HG03159 (cell line): ENCODE data around the gene LILRA5.
"Not testable (repeated sequence)": the region's sequence is repeated elsewhere in the genome, so short reads cannot be mapped to it uniquely, and the experiment has no call there.

ENCODE experiments used
- ATAC-seq: cut with Tn5 transposase; IDR thresholded peaks from one replicate; pipeline ENCODE4 v1.9.1; 2021; ENCODE audit warnings: mild to moderate bottlenecking, moderate library complexity; ENCODE audit not compliant: unreplicated experiment

The LILRA5 gene

DNA sequence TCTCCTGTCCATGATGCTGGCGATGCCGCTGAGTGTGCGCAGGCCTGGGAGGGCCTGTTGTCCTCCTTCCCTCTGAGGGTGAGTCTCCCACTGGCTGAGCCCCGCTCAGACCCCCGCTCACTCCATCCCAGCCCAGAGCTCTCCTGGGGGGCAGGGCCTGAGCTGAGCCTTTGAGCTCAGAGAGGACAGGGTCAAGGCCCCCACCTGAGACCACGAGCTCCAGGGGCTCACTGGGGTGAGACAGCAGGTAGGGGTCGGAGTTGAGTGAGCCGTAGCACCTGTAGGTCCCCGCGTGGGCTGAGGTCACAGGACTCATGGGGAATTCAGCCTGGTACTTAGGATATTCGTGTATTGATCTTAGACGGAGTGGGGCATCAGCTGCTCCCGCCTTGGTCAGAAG lies 34.9 kb downstream of the LILRA5 start:
- not testable (repeated sequence) for ATAC-seq

DNA sequence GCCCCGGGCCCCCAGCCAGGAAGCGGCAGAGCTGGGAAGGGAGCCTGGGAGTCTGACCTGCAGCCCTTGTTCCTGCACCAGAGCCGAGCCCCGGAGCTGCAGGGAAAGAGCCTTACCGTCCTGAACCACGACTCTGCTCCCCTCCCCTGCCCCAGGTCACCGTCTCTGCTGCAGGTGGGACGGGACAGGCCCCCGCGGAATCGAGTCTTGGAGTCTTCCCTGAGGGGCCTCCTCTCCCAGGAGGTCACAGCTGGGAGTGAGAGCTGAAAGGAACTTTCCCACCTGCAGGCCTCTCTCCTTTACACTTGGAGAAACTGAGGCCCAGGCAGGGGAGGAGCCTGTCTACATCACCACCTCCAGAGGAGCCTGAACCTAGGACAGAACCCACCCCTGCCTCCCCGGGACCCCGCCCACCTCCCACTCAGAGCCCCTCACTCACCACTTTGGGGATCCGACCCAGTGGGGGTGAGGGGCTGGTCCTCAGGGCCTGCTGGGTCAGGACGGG lies 35.8 kb downstream of the LILRA5 start:
- ATAC-seq: not testable (repeated sequence)

DNA sequence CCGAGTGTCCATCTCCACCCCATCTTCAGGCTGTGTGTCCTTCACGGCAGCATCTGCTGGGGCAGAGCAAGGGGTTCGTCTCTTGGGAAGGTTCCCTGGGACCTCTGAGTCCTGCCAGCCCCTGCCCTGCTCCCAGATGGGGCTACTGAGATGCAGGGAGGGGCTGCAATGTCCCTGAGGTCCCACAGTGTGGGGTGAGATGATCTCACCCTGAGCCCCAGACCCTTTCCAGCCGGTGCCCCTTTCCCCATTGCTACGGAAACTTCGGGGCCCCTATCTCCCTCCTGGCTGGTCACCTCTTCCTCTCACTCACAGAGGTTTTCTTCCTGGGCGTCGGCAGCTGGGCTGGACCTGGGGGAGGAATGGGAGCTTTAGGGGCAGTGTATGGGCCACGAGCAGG lies 37.0 kb downstream of the LILRA5 start:
- no peak for ATAC-seq

DNA sequence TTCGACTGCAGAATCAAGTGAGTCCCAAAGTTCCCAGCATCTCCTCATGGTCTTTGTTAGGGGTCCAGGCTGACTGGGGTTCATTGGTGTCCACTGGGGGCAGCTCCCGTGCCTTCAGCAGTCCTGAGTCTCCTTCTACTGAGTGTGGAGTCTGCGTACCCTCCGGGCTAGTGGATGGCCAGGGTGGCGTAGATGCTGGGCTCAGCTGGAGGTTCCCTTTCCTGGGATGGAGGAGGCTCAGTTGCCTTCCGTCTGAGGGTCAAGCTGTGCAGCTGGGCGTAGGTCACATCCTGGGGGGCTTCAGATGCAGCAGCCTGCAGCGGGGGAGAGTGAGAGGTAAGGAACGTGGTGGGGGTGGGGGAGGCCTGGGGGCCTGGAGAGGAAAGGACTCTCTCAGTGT lies 38.5 kb downstream of the LILRA5 start:
- not testable (repeated sequence) for ATAC-seq

DNA sequence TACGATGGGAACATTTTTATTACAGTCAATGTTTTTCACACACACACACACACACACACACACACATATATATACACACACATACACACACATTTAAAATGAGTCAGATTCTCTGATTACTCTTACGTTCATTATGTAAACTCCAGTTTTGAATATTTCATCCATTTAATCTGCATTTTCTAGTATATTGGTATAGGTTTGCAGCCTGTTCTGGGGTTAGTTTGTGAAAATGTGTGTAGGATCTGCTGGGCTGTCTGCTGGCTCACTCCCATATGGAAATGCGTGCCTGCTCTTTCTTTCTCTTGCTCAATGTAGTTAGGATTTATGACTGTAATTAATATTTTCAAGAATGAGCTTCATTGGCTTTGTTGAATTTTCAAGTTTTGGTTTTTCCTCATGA lies 39.1 kb downstream of the LILRA5 start:
- ATAC-seq: no peak

DNA sequence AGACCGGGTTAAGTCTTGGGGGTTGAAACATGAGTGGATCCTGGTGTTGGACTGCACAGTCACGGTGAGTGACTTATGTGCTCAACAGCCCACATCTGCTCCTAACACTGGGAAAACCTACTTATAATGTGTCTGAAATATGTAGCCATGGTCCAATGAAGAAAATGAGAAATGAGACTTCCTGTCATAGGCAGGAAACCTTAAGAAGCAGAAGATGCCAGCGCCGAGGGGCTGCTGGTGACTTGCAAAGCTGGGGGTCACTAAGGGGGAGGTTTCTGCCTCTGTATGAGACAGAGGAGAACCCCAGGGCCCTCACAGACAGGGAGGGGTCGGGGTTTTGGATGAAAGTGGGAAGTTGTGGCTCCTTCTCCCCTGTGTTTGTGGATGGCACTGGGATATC lies 40.8 kb downstream of the LILRA5 start:
- ATAC-seq: not testable (repeated sequence)

DNA sequence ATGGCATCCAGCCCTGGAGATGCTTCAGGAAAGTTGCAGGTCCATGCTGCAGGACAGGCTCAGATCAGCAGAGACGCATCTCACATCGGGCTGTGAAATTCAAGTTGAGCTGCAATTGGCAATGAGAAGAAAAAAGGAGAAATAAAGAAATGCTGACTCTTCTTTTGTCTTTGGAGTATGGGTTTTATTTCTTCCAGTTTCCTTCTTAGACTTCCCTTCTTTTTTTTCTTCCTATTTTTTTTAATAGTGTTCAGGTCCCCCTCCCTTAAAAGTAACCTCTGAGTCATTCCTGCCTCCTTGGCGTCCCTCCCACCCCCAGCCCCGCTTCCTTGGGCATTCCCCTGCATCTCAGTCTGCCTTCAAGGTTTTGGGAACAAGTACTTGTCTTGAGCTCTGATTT lies 41.4 kb downstream of the LILRA5 start:
- ATAC-seq: not testable (repeated sequence)

DNA sequence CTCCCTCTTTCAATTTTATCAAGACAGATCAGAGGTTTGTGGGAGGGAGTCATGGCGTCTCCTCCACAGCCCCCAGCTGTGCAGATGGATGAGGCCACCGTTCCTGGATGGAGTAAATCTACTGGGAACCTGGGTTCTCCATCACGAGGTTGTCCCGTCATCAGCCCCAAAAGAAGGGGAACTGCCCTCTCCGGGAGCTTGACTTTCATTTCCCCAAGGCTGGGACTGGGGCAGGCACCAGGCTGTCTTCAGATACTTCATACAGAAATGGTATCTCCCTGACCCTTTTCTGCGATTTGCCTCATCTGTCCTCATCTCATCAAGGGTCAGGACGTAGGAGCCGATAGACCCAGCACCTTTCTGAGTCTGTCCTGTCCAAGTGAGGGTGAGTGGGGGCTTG lies 41.9 kb downstream of the LILRA5 start:
- no peak for ATAC-seq

DNA sequence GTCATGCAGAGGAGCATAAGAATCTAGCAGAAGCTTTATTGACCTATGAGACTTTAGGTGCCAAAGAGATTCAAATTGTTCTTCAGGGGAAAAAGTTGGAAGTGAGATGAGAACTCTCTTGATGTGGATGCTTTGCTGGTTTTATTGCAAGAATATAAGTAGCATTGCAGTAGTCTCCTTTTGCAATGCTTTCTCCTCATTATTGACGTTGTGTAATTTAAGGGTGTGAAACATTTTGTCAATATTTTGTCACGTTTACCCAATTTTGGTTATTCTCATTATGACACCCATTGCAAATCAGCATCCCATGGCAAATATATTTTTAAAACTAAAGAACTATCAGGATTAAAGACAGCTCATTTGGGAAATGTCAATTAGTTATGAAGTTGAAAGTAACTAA lies 44.0 kb downstream of the LILRA5 start:
- no peak for ATAC-seq

DNA sequence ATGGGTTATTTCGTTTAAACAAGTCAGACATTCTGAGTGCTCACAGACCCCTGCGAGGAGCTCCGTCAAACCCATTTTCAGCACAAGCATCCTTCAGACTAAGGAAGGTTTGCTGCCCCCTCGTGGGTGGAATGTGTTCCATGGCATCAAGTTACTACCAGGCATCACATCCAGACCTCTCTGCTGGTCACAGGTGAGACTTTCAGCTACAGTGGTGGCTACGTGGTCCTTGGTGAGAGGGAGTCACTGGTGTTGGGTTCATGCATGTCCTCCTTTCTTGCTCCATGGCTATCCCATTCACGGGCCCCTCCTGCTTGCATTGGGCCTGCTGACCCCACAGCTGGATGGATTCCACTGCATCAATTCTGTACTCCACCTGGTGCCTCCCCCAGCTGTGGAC lies 46.8 kb downstream of the LILRA5 start:
- no peak for ATAC-seq

DNA sequence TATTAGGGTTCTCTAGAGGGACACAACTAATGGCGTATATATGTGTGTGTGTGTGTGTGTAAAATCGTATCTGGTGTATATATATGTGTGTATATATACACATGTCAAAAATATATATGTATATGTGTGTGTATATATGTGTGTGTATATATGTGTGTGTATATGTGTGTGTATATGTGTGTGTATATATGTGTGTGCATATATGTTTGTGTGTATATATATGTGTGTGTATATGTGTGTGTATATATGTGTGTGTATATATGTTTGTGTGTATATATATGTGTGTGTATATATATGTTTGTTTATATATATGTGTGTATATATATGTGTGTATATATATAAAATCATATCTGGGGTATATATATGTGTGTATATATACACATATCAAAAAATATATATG lies 50.5 kb downstream of the LILRA5 start:
- no peak for ATAC-seq

DNA sequence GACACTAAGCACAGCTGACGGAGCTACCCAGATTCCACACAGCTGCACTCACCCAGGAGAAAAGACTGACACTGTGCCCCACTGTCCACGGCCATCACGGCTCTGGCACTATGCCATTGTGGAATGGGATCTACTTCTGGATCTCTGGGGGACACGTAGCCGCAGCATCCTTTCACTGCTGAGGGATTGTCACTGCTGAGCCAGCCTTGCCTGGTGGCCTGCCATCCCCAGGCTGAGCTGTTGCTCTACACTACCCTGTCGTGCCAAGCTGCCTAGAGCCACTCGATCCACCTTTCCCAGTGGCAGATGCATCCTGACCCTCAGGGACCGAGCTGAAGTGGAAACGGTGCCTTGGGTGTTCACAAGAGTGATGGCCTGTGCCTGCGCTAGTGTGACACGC lies 50.9 kb downstream of the LILRA5 start:
- no peak for ATAC-seq

DNA sequence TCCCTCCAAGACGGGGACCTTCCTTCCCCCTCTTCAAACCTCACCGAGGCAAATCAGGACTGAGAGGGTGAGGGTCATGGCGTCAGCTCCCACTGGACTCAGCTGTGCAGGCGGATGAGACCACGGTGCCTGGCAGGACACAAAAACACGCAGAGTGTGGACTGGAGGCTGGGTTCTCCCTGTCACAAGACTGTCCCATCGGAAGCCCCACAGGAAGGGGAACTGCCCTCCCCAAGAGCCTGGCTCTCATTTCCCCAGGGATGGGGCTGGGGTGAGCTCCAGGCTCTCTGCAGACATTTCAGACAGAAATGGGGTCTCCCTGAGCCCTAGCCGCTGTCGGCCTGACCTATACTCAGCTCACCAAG lies 55.9 kb downstream of the LILRA5 start, which contains the start of gene LILRB5:
TSS of gene LILRB5 (minus strand) at position 158 of the 365 bp plus-strand sequence. CDS start at position 78, 80 bp downstream.
- no peak for ATAC-seq
